ENCODE results near the gene GABRB1.

The GABRB1 gene

DNA sequence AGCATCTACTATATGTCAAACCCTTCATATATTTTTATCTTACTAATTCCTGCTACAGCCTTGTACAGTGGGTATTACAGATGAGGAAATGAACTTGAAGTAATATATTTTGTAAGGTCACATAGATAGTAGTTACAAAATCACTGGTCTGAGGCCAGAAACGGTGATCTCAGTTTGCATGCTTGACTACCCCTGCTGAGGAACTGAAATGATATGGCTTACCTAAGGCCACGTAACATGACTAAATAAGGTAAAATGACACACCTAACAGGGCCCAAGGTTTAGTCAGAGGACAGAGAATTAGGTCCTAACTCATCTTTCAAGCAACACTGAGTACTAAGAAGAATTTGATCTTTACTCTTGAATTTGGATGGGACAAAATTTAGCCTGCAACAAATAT is 433.6 kb downstream of the GABRB1 start:
- DNase-seq (ENCODE audit: low read depth in 1 of 2, low spot score in 1 of 2) = no peak

DNA sequence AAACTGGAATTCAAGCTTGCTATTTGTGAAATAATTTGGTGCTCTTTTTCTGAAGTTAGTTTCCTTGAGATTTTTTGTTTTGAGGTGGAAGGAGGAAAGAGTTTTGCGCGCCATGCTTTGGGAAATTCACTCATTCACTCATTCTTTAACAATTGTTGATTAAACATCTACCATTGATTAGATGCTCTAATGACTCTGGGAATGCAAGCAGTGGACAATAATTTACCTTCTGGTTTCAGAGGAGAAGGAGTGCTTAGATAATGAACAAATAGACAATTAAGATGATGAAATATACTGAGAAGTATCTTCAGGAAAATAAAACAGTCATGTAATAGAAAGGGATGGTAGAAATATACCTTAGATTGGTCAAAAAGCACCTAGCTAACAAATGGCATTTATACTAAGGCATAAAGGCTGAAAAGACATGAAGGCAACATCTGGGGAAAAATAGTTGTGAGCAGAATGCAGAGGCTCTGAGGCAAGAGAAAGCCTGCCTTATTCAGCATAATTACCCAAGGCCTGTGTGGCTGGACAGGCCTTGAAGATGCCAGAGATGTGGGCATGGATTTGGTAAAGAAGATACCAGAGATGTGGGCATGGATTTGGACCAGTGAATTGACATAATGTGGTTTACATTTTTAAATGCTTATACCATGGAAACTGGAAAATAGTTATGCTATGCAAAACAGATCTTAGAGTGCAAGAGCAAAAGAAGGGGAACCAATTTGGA is 434.9 kb downstream of the GABRB1 start:
- no peak for DNase-seq (ENCODE audit: low read depth in 1 of 2, low spot score in 1 of 2)

DNA sequence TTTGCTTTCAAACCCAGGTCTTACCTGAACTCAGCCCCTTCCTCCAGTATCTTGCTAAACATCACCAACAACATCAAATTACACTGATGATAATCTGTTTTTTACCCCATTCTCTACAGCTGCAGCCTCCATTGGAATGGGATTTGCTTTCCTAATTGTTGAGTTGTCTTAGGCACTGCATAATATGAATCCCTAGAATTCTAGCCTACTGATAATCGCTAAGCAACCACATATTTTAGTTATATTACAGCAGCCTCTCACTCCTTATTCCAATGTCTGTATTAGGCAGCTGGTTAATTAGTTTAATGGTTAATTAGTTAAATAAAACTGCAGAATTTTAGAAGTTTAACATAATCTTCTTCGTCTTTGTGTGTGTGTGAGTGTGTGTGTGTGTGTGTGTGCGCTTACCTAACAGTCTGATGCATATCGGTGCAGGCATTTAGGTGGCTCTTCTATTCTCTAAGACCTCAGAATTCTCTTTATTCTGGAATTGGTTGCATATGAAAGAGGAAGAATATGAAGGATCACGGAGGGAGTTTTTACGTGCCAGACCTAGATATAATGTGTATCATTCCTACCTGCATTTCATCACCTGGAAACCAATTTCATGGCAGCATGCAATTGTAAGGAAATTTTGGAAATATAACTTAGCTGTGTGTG is 437.5 kb downstream of the GABRB1 start:
- no peak for DNase-seq (ENCODE audit: low read depth in 1 of 2, low spot score in 1 of 2)

DNA sequence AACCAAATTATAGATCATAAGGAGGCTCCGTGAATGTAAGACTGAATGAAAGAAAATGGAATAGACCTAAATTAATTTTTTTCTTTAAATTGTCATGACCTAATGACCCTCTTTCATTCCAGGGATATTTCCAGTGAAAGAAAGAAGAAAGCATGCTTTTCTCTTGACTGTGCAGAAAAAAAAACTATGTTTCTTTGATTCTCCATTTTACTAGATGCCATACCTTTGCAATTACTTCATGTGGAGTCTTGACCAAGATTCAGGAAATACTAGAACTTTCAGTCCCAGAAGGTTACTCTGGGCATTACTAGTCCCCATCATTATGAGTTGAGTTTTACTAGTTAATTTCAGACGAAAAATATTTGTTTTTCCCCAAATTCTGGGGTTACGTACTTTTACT is 438.6 kb downstream of the GABRB1 start:
- DNase-seq (ENCODE audit: low read depth in 1 of 2, low spot score in 1 of 2) = no peak

DNA sequence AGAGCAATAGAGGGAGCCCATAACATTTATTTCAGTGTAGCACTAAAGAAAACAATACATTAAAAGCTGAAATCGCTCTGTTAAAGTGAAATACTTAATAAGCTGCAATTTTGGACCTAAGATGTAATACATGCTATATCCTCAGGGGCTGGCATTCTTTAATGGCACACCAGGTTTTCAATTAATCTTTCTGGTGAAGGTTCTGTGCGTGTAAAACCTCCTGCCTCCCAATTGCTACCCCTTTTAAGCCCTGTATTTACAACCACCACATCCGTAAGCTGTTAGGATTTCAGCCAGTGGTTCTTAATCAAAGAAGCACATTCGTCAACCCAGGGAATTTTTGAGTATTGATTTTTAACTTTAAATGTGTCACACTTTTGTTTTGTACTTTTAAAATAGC is 439.7 kb downstream of the GABRB1 start:
- DNase-seq (ENCODE audit: low read depth in 1 of 2, low spot score in 1 of 2) = no peak

DNA sequence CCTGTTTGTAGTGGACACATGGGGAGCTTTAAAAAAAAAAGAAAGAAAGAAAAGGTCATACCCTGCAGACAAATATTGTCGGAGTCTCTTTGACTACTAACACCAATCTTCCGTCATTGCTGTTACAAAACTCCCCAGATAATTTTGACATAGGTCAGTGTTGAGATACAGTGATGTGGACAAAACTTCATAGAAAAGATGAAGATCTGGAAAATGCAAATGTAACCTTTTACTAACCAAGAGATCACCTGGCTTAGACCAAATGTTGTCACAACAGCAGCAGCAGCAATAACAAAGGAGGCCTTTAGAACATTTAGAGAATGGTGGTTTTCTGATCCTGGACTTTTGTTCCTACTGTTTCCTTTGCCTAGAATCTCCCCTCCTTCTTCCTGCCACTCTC is 440.2 kb downstream of the GABRB1 start:
- no peak for DNase-seq (ENCODE audit: low read depth in 1 of 2, low spot score in 1 of 2)

DNA sequence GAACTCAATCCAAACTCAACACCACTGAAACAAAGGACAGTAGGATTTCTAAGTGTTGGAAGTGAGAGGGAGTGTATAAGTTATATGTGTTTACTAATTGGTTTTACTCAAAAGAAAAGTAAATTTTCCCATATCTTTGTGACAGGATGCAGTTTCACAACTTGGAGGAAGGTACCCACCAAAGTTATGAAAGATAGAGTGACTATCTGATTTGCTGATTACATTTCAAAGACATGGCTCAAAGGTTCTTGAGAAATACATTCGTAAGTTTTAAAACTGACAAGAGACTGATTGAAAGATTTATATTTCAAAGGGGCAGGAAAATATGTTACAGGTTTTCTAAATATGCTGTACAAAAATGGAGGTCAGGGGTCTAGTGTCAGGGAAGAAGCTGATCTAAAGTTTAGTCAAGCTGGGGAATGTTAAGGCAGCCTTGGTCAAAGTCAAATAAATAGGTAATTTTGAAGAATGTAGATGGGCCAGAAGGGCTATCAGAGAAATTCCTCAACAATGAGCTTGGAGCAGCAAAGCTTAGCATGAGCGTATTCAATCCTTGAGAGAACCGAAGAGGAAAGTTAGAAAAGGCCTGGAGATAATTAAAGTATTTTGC is 441.9 kb downstream of the GABRB1 start:
- no peak for DNase-seq (ENCODE audit: low read depth in 1 of 2, low spot score in 1 of 2)

DNA sequence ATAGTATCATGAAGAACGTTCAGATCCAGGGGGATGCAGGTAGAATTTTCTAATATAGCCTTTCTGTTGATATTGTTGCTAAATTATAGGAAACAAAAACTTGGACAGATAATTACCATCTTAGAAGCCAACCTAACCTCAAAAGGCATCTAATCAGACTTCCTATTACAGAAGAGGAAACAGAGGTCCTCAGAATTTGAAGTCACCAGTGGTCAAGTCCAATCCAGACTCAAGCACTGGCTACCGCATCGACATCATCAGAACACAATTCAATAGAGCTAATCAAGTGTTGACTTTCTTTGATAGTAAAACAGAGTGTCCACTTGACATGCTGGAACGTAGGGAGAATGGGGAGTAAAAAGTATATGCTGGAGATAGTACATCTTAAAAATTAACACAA is 443.4 kb downstream of the GABRB1 start:
- no peak for DNase-seq (ENCODE audit: low read depth in 1 of 2, low spot score in 1 of 2)

DNA sequence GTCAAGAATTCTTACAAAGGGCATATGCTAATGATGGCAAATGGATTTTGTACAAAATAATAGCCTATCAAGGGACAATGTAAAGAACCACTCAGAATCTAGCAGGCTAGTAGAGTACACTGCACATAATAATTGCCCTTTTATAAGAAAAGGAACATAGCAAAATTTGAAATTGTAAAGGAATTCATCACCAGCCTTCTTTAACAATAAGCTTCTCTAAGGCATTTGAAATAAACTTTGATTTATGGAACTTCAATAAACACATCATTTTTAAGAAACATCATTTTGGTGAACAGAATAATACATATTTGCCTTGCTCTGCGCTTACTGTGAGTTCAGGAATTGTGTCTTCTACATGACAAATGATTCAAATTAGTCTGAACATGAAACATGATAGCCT is 444.0 kb downstream of the GABRB1 start:
- DNase-seq (ENCODE audit: low read depth in 1 of 2, low spot score in 1 of 2) = no peak

All from stimulated activated CD4-positive, alpha-beta T cell treated with anti-CD3 and anti-CD28 coated beads, Interleukin-15, amount 100 ng/mL, for 1 hour (primary cell).